K562 (cell line): ENCODE measurements around the gene GRIK5. TPM values are rescaled to one million over a fixed set of nuclear protein-coding genes. Genes with fewer than 3 reads are reported as not detected.

ENCODE experiments used
- ARNT ChIP-seq, 2 experiments: fragments of 450-650 bp; IDR thresholded peaks; 2 replicates each; pipeline ENCODE4 v1.6.1; 2016; ENCODE audit warnings: mild to moderate bottlenecking in 1 of 2
- BDP1 ChIP-seq: IDR thresholded peaks from 3 replicates; pipeline ENCODE4 v1.6.1; 2011; ENCODE audit not compliant: insufficient read length, insufficient read depth
- CBFB ChIP-seq: sonication (generic); formaldehyde crosslinking; IDR thresholded peaks from 2 replicates; pipeline ENCODE4 v1.4.0; 2020; ENCODE audit warnings: mild to moderate bottlenecking, missing genetic modification reagents
- CREM ChIP-seq: IDR thresholded peaks from 2 replicates; pipeline ENCODE4 v1.6.1; 2014; ENCODE audit warnings: antibody characterized with exemption, low read depth
- FOXO4 ChIP-seq: fragments of 450-650 bp; formaldehyde crosslinking; IDR thresholded peaks from 2 replicates; pipeline ENCODE4 v1.4.0; 2020; ENCODE audit warnings: mild to moderate bottlenecking, moderate library complexity
- FOXP1 ChIP-seq: sonication (generic); formaldehyde crosslinking; IDR thresholded peaks from 2 replicates; pipeline ENCODE4 v1.8.0; 2022; ENCODE audit warnings: mild to moderate bottlenecking, missing genetic modification reagents
- HDAC8 ChIP-seq: fragments of 450-650 bp; IDR thresholded peaks from 2 replicates; pipeline ENCODE4 v1.6.1; 2016; ENCODE audit warnings: mild to moderate bottlenecking, missing genetic modification characterization, moderate library complexity, missing compliant biosample characterization
- POLR3A ChIP-seq: IDR thresholded peaks from 2 replicates; pipeline ENCODE4 v1.6.1; 2011; ENCODE audit warnings: borderline replicate concordance, mild to moderate bottlenecking, moderate library complexity; ENCODE audit not compliant: insufficient read length, insufficient read depth; ENCODE audit errors: extremely low read depth
- RHOXF2B ChIP-seq: fragments of 250-450 bp; sonication (Bioruptor Pico); conservative IDR thresholded peaks from 2 replicates; pipeline ENCODE4 v1.5.1; 2021
- RREB1 ChIP-seq: fragments of 250-450 bp; sonication (Bioruptor Pico); IDR thresholded peaks from 2 replicates; pipeline ENCODE4 v1.4.0; 2020
- ZBTB7A ChIP-seq: IDR thresholded peaks from 2 replicates; pipeline ENCODE4 v1.6.1; 2011; ENCODE audit warnings: low read depth, mild to moderate bottlenecking, low read length, moderate library complexity, borderline replicate concordance; ENCODE audit not compliant: control insufficient read depth
- ZC3H11A ChIP-seq: IDR thresholded peaks from 2 replicates; pipeline ENCODE4 v1.6.1; 2012; ENCODE audit warnings: low read depth, low read length, improper control_type of control experiment
- ZNF212 ChIP-seq: fragments of 450-650 bp; formaldehyde crosslinking; IDR thresholded peaks from 2 replicates; pipeline ENCODE4 v1.4.0; 2020; ENCODE audit warnings: mild to moderate bottlenecking
- ZNF431 ChIP-seq: sonication (generic); formaldehyde crosslinking; IDR thresholded peaks from 2 replicates; pipeline ENCODE4 v1.8.0; 2022; ENCODE audit warnings: mild to moderate bottlenecking, missing genetic modification reagents
- polyA plus RNA-seq, 8 experiments: library from polyadenylated mRNA; depleted of rRNA in 4 of 8; stranded (reverse) in 5 of 8; unstranded in 3 of 8; fragments of >200 nt; fragmentation: Nextera tagmentation in 2 of 8; fragmentation: Illumina TruSeq in 1 of 8; extraction: Ambion mirVana in 2 of 8; extraction: Trizol in 1 of 8; gene quantifications; 2 replicates each; pipeline versions ENCODE4 v1.2.1 to v1.2.3, GENCODE V29; 2011 to 2014; ENCODE audit warnings: inconsistent platforms in 1 of 8, missing spikeins in 1 of 8
- total RNA-seq, 7 experiments: library from RNA; depleted of rRNA in 6 of 7; stranded (reverse); fragments of >200 nt in 6 of 7; fragmentation: Illumina TruSeq in 2 of 7; extraction: Trizol in 2 of 7; gene quantifications; 2 replicates each; pipeline versions ENCODE4 v1.2.1 to v1.2.3, GENCODE V29; 2011 to 2021; ENCODE audit warnings: low replicate concordance in 1 of 7
- TF ChIP-seq, protein P1 (sequence below), 2 experiments: fragments of 200-800 bp in 1 of 2; sonication (Bioruptor generic) in 1 of 2; sonication (generic) in 1 of 2; formaldehyde crosslinking in 1 of 2; IDR thresholded peaks in 1 of 2; conservative IDR thresholded peaks in 1 of 2; 2 replicates each; pipeline versions ENCODE4 v1.5.0 to v1.6.1; 2016 to 2020; ENCODE audit warnings: missing compliant biosample characterization in 1 of 2, missing genetic modification characterization in 1 of 2, missing genetic modification reagents in 1 of 2
- TF ChIP-seq, protein P2 (sequence below): fragments of 450-650 bp; formaldehyde crosslinking; IDR thresholded peaks from 2 replicates; pipeline ENCODE4 v1.4.0; 2022; ENCODE audit warnings: missing genetic modification characterization

Gene GRIK5
- total and polyA plus RNA-seq, 9 of the 15 experiments (the other 6 are each of a cell fraction or from before 2014, with no cell fraction given), result 0.04 to 0.55 (median 0.27) TPM; not detected in 2

DNA sequence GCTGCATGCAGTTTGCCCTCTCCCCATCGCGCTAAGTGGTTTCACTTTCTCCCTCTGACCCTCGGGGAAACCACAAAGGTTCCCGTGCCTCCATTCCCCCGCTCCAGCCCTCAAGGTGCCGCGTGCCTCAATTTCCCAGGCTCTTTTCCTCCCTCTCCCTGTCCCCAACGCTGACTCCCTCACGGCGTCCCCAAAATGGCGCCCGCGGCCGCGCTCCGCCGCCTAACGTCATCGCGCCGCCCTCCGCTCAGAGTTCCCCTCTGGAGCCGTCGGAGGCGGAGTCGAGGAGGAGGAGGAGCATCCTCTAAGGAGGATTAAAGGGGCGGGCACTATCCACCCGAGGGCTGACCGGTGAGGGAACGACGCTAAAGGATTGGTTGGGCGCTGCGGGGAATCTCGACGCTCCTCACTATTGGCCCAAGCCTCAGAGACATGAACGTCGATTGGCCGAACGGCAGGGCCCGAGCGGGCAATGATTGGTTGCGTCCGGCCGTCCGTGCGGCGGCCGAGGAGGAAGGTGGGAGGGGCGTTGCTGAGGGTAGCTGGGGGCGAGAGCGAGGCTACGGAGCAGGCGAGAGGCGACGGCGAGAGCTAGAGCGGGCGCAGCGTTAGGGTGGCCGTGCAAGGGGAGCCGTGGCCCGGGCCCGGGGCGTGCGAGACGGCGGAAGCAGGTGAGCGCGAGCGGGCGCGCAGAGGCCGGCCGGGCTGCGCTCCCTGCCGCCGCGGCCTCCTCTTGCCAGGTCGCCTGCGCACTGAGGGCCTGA is 5.8 kb upstream of the GRIK5 start, which contains the start of gene ZNF574 (continued):
- TF ChIP-seq RREB1 (CRISPR knock-in tag) (0 out of 2 replicates have a peak, but pooled peaks have one; percentile 50), HDAC8 (no peak), RHOXF2B (CRISPR knock-in tag) (peak; percentile 85; the same call in 1 of the 2 replicates), ARNT (IDR thresholded peaks at IDR 0.05) (no peak), ZNF212 (CRISPR knock-in tag) (0 out of 2 replicates have a peak, but pooled peaks have one; percentile 68), FOXO4 (no peak), CBFB (no peak), ZNF431 (CRISPR knock-in tag) (no peak), POLR3A (no peak), CREM (peak; percentile 89), ZC3H11A (no peak), FOXP1 (CRISPR knock-in tag) (no peak), ZBTB7A (peak; percentile 77; the same call in 1 of the 2 replicates), BDP1 (no peak)
- TF ChIP-seq, protein P1, sequence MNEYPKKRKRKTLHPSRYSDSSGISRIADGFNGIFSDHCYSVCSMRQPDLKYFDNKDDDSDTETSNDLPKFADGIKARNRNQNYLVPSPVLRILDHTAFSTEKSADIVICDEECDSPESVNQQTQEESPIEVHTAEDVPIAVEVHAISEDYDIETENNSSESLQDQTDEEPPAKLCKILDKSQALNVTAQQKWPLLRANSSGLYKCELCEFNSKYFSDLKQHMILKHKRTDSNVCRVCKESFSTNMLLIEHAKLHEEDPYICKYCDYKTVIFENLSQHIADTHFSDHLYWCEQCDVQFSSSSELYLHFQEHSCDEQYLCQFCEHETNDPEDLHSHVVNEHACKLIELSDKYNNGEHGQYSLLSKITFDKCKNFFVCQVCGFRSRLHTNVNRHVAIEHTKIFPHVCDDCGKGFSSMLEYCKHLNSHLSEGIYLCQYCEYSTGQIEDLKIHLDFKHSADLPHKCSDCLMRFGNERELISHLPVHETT (CRISPR knock-in tag; conservative IDR thresholded peaks at IDR 0.05 in 1 of 2, IDR thresholded peaks at IDR 0.05 in 1 of 2), result peak in 1 of 2 experiments; percentile 28; a peak in 1 of 4 replicates
- TF ChIP-seq, protein P2, sequence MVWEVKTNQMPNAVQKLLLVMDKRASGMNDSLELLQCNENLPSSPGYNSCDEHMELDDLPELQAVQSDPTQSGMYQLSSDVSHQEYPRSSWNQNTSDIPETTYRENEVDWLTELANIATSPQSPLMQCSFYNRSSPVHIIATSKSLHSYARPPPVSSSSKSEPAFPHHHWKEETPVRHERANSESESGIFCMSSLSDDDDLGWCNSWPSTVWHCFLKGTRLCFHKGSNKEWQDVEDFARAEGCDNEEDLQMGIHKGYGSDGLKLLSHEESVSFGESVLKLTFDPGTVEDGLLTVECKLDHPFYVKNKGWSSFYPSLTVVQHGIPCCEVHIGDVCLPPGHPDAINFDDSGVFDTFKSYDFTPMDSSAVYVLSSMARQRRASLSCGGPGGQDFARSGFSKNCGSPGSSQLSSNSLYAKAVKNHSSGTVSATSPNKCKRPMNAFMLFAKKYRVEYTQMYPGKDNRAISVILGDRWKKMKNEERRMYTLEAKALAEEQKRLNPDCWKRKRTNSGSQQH (CRISPR knock-in tag), result no peak; the same call in 1 of the 2 replicates
